VCaP (cell line): ENCODE measurements around the gene VASN.

Experiments
- H3K27ac ChIP-seq: fragments of 450-650 bp; 2 replicates; pipeline ENCODE4 v1.5.1; 2017
- TF ChIP-seq, protein P1 (sequence below): fragments of 450-650 bp; conservative IDR thresholded peaks from 2 replicates; pipeline ENCODE4 v1.5.1; 2017; ENCODE audit warnings: mild to moderate bottlenecking, moderate library complexity

Gene VASN

DNA sequence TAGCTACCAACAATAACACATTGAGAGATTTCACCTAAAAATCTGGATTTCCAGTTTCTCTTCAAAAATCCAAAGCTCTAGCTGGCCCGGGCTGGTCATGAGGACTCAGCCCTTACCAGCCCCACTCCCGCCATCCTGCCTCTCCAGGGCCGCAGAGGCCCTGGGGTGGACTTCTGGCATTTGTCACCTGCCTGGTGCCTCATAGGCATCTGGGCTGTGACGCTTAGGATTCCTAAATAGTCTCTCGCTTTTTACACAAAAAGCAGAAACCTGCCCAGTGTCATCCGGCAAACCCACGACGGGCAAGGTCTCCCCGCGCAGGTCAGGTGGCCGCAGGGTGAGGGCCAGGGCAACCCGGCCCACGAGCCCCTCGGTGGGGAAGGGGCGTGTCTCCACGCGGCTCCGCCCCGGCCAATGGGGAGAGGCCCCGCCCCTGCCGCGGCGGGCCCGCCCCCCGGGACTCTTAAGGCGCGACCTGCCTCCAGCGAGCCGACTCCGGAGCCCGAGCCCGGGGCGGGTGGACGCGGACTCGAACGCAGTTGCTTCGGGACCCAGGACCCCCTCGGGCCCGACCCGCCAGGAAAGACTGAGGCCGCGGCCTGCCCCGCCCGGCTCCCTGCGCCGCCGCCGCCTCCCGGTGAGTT lies at the start of gene VASN:
Gene VASN, plus strand, starts transcription at position 492 of the 644 bp plus-strand sequence. CDS start 9,030 bp downstream, outside the sequence.
- TF ChIP-seq, protein P1, sequence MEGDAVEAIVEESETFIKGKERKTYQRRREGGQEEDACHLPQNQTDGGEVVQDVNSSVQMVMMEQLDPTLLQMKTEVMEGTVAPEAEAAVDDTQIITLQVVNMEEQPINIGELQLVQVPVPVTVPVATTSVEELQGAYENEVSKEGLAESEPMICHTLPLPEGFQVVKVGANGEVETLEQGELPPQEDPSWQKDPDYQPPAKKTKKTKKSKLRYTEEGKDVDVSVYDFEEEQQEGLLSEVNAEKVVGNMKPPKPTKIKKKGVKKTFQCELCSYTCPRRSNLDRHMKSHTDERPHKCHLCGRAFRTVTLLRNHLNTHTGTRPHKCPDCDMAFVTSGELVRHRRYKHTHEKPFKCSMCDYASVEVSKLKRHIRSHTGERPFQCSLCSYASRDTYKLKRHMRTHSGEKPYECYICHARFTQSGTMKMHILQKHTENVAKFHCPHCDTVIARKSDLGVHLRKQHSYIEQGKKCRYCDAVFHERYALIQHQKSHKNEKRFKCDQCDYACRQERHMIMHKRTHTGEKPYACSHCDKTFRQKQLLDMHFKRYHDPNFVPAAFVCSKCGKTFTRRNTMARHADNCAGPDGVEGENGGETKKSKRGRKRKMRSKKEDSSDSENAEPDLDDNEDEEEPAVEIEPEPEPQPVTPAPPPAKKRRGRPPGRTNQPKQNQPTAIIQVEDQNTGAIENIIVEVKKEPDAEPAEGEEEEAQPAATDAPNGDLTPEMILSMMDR: no peak
- peak within 1 kb of the TSS; percentile 83 for H3K27ac ChIP-seq

DNA sequence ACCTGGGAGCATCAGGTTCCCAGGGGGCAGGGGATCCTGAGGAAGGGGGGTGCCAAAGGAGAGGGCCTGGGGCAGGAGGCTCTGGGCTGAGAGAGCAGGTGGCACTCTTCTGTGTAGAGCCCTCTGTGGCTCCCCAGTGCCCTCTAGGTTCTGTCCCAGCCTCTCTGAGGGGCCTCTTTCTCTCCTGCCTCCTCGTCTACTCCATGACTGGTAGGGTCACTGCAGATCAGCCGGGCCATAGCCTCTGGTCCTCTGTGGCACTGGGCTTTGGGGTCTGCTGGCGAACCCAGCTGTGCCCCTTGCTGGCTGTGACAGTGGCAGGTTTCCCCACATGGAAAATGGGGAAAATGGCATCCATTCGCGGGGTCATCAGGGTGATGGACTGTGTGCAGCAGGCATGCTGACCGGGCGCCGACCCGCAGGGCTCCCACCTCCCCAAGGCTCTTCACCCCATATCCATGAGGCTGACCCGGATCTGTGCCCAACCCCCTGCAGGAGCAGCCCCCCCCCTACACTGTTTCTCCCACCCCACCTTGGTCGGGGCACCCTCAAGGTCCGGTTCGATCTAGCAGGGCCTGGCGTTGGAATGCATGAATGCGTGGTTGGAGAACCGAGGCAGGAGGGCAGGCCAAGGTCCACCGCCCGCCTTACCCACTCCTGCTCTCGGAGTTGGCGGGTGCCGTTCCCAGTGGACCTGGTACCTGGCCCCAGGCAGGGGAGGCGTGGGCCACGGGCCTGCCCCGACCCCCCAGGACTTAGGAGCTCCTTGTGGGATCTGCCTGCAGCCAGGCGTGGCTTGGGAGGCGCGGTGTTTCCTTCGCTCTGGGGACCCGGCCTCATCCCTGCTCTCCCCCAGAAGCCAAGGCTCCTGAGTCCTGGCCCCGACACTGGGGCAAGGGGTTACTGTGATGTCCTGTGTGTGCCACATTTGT lies 49.3 kb upstream of the VASN start:
- no peak overlapping the region for H3K27ac ChIP-seq
- TF ChIP-seq, protein P1: no peak

DNA sequence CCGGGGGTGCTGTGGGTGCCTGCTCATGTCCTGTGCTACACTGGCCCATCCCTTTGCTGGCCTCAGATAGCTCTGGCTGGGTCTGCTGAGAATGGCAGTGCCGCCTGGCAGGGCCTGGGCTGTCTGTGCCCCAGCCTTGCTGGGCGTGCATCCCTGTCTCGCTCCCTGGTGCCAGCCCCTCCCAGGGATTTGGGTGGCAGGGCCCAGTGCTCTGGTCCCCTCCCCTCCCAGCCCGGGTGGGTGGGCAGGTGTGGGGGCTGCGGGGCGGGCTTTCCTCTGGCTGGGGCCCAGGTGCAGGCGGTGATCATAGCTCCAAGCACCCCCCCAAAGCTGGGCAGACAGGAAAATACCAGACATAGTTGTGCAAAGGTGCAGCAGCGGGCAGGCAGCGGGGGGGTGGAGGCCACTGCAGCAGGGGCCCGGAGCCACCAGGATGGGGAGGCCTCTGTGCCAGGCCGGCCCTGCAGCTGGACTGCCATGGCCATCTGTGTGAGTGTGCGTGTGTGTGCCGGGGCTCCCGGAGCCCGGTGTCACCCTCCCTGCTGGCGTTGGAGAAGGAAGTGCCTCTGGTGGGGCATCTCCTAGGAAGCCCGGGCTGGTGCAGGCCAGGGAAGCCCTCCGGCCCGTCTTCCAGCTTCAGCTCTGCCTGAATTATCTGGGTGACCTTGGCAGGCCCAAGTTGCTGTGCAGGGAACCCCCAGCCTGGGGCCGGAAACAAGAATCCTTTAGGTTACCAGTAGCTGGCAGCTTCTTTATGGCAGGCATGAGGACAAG lies 48.4 kb upstream of the VASN start:
- TF ChIP-seq, protein P1: no peak
- H3K27ac ChIP-seq: no peak overlapping the region

DNA sequence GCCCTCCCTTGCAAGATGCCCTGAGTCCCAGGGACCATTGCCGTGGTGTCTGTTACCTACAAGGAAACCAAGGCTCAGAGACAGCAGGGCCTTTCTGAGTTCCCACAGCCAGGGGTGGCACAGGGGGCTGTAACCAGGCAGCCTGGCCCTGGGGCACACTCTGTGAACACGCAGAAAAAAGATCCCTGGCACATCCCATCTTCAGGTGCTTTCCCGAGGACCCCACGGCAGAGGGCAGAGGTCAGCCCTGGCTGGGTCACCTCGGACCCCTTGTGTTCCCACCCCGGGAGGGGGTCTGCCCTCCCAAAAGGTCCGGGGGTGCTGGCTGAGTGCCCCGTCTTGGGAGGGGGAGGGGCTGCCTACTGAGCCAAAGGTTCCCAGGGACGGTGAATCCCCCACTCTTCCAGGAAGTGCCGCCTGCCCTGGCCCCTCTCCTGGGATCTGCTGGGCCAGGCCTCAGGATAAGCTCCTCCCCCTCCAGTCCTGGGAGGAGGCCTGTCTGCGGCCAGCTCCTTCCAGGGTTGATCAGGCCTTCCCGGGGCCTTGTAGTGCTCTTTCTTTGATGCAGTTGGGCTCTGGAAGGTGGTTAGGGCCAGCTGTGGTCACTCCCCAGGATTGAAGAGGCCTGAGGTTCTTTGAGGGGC lies 47.7 kb upstream of the VASN start:
- TF ChIP-seq, protein P1: no peak
- H3K27ac ChIP-seq: no peak overlapping the region

DNA sequence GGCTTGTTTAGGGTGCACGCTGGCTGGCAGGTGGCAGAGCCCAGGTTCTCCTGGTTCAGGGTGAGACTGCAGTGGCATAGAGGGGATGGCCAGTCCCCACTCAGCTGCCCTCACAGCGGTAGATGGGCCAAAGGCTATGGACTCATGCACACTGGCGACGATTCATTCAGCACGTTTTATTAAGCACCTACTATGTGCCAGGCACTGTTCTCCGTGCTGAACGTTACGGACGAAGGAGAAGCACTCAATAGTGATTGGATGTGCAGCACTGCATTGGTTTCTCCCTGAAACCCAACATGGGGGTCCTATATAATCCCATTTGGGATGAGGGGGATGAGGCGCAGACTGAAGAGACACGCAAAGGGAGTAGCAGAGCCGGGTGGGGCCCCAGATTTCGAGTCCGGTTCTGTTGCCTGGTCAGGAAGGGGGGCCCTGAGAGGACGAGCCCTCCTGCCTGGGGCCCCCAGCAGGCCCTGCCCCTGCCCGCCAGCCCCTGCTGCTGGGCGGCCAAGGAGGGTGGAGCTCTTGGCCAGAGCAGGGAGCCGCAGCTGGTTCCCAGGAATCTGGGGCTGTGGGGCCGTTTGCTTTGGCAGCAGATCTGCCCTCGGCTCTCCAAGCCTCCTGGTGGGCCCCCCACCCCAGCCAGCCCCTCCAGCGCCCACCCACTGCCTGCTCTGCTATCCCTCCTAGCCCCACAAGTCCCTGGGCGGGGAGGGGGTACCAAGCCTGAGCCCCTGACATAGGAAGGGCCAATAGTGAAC lies 47.0 kb upstream of the VASN start:
- TF ChIP-seq, protein P1: no peak
- H3K27ac ChIP-seq: no peak overlapping the region

DNA sequence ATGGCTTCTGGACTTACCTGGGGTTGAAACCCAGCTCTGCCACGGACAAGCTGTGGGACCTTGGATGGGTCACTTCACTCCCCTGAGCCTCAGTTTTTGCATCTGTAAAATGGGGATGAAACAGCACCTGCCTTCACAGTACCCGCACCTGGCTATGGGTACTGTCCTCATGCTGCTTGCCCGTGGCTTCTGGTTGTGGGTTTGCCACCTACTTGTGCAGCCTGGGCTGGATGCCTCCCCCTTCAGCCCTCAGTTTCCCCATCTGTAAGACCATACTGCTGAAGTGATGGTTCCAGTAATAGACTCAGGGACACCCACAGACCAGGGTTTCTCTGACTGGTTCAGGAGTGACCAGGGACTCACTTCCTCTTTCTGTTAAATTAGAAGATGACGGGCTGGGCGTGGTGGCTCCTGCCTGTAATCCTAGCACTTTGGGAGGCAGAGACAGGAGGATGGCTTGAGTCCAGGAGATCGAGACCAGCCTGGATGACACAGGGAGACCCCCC lies 46.3 kb upstream of the VASN start:
- H3K27ac ChIP-seq: no peak overlapping the region
- TF ChIP-seq, protein P1: no peak
